ENCODE data around the gene ZNF646. TPM values are rescaled to one million over a fixed set of nuclear protein-coding genes. Genes with fewer than 3 reads are reported as not detected.

ZNF646 gene
- polyA plus RNA-seq, 1 donor from 2014 or later = 9.3 TPM

- H3K4me3 Mint-ChIP-seq = peak overlapping the region in 1 of 4 donors; percentile 81
- H3K36me3 Mint-ChIP-seq = no peaks in the 10 kb centered on the region
- no peaks in the 10 kb centered on the region for H3K27me3 Mint-ChIP-seq
- peak overlapping the region in 2 of 3 donors; percentile 68 to 73 for H3K27ac Mint-ChIP-seq
- peaks cover 11 to 14% (median 12%) of the 10 kb centered on the region in 3 donors for H3K4me1 Mint-ChIP-seq
- H3K9me3 Mint-ChIP-seq = no peaks in the 10 kb centered on the region
Observed at GRCh38 chr16:31113121-31114120, 39.2 kb downstream of the ZNF646 start.

DNA sequence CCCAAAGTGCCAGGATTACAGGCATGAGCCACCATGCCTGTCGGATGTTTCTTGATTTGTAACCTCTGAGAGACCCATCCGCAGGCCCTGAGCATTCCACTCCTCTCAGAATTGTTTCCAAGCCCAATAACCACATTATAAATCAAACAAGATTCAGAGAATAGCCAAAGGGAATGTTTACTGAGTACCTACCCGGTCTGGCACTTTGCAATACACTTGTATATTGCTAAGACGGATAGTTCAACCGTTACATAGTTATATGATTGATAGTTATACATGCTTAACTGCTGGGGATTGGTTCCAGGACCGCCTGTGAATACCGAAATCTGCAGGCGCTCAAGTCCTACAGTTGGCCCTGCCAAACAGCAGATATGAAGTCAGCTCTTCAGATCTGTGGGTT is 40.2 kb downstream of the ZNF646 start:
- Mint-ChIP-seq H3K4me1 (peaks cover 13 to 15% (median 14%) of the 10 kb centered on the region in 3 donors), H3K9me3 (no peaks in the 10 kb centered on the region), H3K27ac (peak overlapping the region in 1 of 3 donors; percentile 12), H3K36me3 (no peaks in the 10 kb centered on the region), H3K27me3 (no peaks in the 10 kb centered on the region), H3K4me3 (peak overlapping the region in 1 of 4 donors; percentile 68)

DNA sequence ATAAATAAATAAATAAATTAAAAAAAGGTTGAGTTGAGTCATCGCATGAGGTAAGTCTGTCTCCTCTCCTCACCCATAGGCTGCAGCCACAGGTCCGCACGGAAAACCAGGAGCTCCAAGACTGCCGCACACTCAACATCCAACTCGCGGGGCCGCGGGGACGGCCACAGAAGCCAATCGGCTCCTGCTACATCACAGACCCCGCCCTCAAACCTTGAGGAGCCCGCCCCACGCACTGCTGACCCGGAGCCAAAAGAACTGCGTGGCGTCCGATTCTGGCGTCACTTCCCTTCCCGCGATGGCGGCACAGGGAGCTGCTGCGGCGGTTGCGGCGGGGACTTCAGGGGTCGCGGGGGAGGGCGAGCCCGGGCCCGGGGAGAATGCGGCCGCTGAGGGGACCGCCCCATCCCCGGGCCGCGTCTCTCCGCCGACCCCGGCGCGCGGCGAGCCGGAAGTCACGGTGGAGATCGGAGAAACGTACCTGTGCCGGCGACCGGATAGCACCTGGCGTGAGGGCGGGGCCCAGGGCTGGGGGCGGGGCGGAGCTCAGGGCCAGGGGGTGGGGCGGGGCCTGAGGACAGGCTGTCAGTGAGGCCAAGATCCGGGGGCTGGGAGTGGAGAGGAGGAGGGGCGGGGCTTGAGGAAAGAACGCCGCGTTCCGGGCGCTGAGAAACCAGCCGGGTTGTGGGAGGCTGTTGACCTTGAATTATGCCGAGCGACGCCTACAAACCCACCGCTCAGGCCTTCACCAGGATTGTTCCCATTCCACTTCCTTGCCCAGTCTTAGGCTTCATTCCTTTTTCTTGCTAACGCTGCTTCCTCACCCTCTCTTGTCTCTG is 43.4 kb downstream of the ZNF646 start, which contains the start of gene KAT8:
KAT8 (plus strand) TSS at position 281 of the 839 bp plus-strand sequence; CDS start at position 299, 18 bp downstream.
- H3K27ac Mint-ChIP-seq = peak within 1 kb of the TSS; percentile 70 to 94 (median 88)
- H3K4me3 Mint-ChIP-seq = peak within 1 kb of the TSS; percentile 78 to 95 (median 90)
- H3K9me3 Mint-ChIP-seq = no peaks in the 10 kb centered on the region
- no peaks in the 10 kb centered on the region for H3K27me3 Mint-ChIP-seq
- peaks cover 9 to 13% (median 13%) of the 10 kb centered on the region in 3 donors for H3K4me1 Mint-ChIP-seq
- peaks cover 1% of the 10 kb centered on the region for H3K36me3 Mint-ChIP-seq

GRCh38 chr16:31118223-31119155 is 44.3 kb downstream of the ZNF646 start:
- Mint-ChIP-seq H3K36me3 (peaks cover 1% of the 10 kb centered on the region), H3K9me3 (no peaks in the 10 kb centered on the region), H3K27ac (peak overlapping the region; percentile 70 to 94 (median 88)), H3K27me3 (no peaks in the 10 kb centered on the region), H3K4me1 (peaks cover 9 to 13% (median 13%) of the 10 kb centered on the region in 3 donors), H3K4me3 (peak overlapping the region; percentile 78 to 95 (median 90))

GRCh38 chr16:31120129-31120528 is 45.9 kb downstream of the ZNF646 start:
- Mint-ChIP-seq H3K4me3 (peak overlapping the region in 1 of 4 donors; percentile 56), H3K27me3 (no peaks in the 10 kb centered on the region), H3K9me3 (no peaks in the 10 kb centered on the region), H3K27ac (peak overlapping the region in 2 of 3 donors; percentile 50 to 70), H3K36me3 (peaks cover 1% of the 10 kb centered on the region), H3K4me1 (peaks cover 9 to 13% (median 11%) of the 10 kb centered on the region in 3 donors)

DNA sequence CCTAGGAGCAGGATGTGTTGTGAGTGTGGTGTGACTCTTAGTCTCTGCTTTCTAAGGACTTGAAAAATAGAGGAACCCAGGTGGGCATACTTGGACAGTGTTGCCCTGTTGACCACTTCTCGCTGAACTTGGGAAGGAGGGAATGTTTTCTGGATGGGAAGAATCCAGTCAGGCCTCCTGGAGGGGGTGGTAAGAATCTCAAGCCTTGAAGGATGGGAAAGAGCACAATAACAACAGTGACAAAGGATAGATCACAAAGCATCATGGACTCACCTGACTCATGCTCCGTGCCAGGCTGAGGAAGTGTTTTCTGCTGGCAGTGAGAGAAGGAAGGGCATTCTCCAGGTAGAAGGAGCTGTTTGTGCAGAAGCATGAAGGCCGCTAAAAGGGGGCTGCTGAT is 51.6 kb downstream of the ZNF646 start:
- peaks cover 0 to 2% (median 0%) of the 10 kb centered on the region in 3 donors for H3K4me1 Mint-ChIP-seq
- H3K4me3 Mint-ChIP-seq = no peak overlapping the region
- H3K27me3 Mint-ChIP-seq = no peaks in the 10 kb centered on the region
- no peaks in the 10 kb centered on the region for H3K9me3 Mint-ChIP-seq
- H3K36me3 Mint-ChIP-seq = peaks cover 1% of the 10 kb centered on the region
- H3K27ac Mint-ChIP-seq = peak overlapping the region in 1 of 3 donors; percentile 86

- Mint-ChIP-seq H3K9me3 (no peaks in the 10 kb centered on the region), H3K36me3 (no peaks in the 10 kb centered on the region), H3K4me1 (peaks cover 0 to 2% (median 0%) of the 10 kb centered on the region in 3 donors), H3K27me3 (no peaks in the 10 kb centered on the region), H3K27ac (no peak overlapping the region), H3K4me3 (no peak overlapping the region)
Observed at GRCh38 chr16:31127182-31127581, 53.0 kb downstream of the ZNF646 start.

DNA sequence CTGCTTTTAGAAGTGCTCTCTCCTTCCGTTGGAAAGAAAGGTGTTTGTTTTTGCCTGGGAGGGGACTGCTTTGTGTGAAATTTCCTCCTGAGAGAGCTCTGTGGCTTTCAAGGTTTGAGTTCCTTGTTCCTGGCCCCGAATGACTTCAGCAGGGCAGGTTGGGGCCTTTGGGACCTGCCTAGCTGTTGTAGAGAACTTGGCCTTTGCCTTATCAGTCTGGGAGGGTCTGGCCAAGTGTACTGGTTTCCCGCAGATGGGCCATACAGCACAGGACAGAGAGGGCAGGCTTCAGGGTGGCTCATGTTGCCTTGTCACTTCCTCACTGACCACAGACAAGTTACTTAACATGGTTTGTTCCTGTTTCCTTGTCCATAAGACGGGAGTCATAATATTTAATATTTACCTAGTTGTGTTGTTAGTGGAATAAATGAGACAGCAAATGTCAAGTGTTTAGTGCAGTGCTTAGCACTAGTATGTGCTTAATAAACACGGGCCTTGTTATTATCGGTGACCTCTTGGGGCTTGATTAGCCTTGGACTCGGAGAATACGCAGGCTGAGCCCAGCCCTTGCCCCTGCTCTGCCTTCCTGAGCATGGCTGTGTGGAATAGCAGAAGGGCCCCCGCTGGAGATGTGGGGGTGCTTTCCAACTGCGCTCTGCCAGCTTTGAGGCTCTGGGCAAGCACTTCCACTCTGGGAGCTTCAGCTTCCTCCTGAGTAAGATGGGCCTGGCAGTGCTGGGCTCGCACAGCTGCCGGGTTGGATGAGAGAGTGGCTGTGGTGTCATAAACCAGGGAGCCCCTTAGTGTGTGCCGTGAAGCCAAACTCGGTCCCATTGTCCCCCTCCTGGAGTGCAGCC is 54.7 kb downstream of the ZNF646 start:
- Mint-ChIP-seq H3K27ac (no peak overlapping the region), H3K9me3 (no peaks in the 10 kb centered on the region), H3K36me3 (no peaks in the 10 kb centered on the region), H3K27me3 (no peaks in the 10 kb centered on the region), H3K4me3 (peak overlapping the region in 1 of 4 donors; percentile 78), H3K4me1 (peaks cover 0 to 2% (median 0%) of the 10 kb centered on the region in 3 donors)

- no peaks in the 10 kb centered on the region for H3K27me3 Mint-ChIP-seq
- no peak overlapping the region for H3K4me3 Mint-ChIP-seq
- H3K36me3 Mint-ChIP-seq = no peaks in the 10 kb centered on the region
- H3K27ac Mint-ChIP-seq = no peak overlapping the region
- H3K4me1 Mint-ChIP-seq = peaks cover 0 to 2% (median 0%) of the 10 kb centered on the region in 3 donors
- H3K9me3 Mint-ChIP-seq = no peaks in the 10 kb centered on the region
Observed at GRCh38 chr16:31129568-31130335, 55.5 kb downstream of the ZNF646 start.

- Mint-ChIP-seq H3K27me3 (no peaks in the 10 kb centered on the region), H3K4me3 (no peak overlapping the region), H3K27ac (no peak overlapping the region), H3K4me1 (peaks cover 0 to 2% (median 0%) of the 10 kb centered on the region in 3 donors), H3K9me3 (no peaks in the 10 kb centered on the region), H3K36me3 (no peaks in the 10 kb centered on the region)
Observed at GRCh38 chr16:31130336-31130891, 56.2 kb downstream of the ZNF646 start.

DNA sequence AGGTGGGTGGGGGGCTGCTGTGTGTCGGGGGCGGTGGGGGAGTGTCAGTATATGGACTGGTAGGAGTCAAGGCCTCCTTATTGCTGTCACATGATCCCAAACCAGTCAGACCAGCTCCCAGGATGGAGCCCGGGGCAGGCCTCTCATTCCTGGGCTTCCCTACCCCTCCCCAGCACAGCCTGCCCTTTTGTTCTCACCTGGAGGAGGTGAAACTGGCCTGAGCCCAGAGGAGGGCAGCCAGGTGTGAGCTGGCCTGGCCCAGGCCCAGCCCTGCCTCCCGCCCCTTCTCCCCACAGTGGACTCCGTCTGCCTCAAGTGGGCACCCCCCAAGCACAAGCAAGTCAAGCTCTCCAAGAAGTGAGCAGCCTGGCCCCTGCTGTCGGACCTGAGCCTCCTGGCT is 56.7 kb downstream of the ZNF646 start:
- Mint-ChIP-seq H3K4me3 (no peak overlapping the region), H3K36me3 (no peaks in the 10 kb centered on the region), H3K9me3 (no peaks in the 10 kb centered on the region), H3K4me1 (peaks cover 0 to under 1% (median 0%) of the 10 kb centered on the region in 3 donors), H3K27ac (no peak overlapping the region), H3K27me3 (no peaks in the 10 kb centered on the region)

GRCh38 chr16:31131416-31131815 is 57.2 kb downstream of the ZNF646 start:
- Mint-ChIP-seq H3K27ac (no peak overlapping the region), H3K9me3 (no peaks in the 10 kb centered on the region), H3K36me3 (no peaks in the 10 kb centered on the region), H3K4me1 (no peaks in the 10 kb centered on the region), H3K4me3 (no peak overlapping the region), H3K27me3 (no peaks in the 10 kb centered on the region)
